A673 (cell line): ENCODE results near the gene LIX1L.

ENCODE experiments used
- EZH2 ChIP-seq: fragments of 200-600 bp; sonication (generic); IDR thresholded peaks from 2 replicates; pipeline ENCODE4 v1.6.1; 2017; ENCODE audit warnings: borderline replicate concordance, low read depth, mild to moderate bottlenecking, mixed read lengths, antibody characterized with exemption, low read length; ENCODE audit not compliant: poor library complexity, severe bottlenecking
- TF ChIP-seq, protein P1 (sequence below): fragments of 300-800, 200-600 bp; sonication (generic); conservative IDR thresholded peaks from 2 replicates; pipeline ENCODE4 v1.5.1; 2017; ENCODE audit warnings: low read depth, mild to moderate bottlenecking, antibody characterized with exemption, low read length, moderate library complexity, mixed read lengths

DNA sequence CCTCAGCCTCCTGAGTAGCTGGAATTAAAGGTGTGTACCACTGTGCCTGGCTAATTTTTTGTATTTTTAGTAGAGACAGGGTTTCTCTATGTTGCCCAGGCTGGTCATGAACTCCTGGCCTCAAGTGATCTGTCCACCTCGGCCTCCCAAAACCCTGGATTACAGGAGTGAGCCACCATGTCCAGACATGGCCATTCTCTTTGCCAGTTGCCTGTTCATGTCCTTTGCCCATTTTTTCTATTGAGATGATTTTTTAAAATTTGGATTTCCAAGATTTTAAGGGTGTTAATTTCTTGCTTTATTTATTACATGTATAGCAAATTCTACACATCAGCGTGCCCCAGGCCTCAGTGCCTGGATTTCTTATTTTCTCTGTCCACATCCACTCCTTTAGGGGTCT, 9.5 kb upstream of the LIX1L start:
- TF ChIP-seq, protein P1, sequence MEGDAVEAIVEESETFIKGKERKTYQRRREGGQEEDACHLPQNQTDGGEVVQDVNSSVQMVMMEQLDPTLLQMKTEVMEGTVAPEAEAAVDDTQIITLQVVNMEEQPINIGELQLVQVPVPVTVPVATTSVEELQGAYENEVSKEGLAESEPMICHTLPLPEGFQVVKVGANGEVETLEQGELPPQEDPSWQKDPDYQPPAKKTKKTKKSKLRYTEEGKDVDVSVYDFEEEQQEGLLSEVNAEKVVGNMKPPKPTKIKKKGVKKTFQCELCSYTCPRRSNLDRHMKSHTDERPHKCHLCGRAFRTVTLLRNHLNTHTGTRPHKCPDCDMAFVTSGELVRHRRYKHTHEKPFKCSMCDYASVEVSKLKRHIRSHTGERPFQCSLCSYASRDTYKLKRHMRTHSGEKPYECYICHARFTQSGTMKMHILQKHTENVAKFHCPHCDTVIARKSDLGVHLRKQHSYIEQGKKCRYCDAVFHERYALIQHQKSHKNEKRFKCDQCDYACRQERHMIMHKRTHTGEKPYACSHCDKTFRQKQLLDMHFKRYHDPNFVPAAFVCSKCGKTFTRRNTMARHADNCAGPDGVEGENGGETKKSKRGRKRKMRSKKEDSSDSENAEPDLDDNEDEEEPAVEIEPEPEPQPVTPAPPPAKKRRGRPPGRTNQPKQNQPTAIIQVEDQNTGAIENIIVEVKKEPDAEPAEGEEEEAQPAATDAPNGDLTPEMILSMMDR: no peak
- TF ChIP-seq EZH2: no peak
